Stimulated activated CD8-positive, alpha-beta memory T cell treated with anti-CD3 and anti-CD28 coated beads, Interleukin-7, amount 100 ng/mL, for 24 hours (primary cell): ENCODE results near the gene PDHA1.

Experiments used
- DNase-seq: peaks from one replicate; pipeline ENCODE4 v3.0.0-alpha.2; 2020; ENCODE audit warnings: low read depth

Gene PDHA1

DNA sequence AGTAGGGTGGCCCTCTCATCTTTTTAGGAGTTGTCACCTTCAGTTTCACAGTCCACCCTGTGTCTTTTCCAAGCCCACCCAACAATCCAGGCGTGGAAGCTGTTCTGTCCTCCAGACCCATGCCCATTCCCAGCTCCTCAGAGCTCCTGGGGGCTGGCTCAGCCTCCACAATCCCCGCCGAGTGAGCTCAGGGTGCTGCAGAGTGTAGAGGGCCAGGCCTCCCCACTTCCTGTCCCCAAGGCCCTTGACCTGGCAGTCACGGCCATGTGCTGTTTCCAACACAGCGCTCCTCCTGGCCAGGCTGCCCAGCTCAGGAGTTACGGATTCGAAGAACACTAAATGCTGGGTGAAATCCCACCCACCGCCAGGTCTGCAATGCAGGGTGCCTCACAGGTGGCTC lies 31.8 kb downstream of the PDHA1 start:
- DNase-seq, result no peak

DNA sequence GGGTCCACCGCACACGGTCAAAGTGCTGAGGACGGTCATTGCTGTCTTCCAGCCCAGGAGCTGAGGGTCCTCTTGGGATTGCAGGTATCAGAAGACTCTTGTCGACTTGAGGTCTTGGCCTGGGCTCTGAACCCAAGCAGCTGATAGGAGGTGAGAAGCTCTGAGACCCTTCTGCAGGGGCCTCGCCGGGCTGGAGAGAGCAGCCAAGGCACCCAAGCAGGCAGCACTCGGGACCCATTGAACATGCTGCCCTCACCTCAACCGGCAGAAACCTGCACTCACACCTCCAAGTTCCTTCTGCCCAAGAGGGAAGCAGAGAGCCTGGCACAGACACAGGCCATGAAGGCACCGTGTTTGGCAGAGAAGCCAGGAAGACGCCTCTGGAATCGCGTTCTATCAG lies 34.1 kb downstream of the PDHA1 start:
- no peak for DNase-seq

DNA sequence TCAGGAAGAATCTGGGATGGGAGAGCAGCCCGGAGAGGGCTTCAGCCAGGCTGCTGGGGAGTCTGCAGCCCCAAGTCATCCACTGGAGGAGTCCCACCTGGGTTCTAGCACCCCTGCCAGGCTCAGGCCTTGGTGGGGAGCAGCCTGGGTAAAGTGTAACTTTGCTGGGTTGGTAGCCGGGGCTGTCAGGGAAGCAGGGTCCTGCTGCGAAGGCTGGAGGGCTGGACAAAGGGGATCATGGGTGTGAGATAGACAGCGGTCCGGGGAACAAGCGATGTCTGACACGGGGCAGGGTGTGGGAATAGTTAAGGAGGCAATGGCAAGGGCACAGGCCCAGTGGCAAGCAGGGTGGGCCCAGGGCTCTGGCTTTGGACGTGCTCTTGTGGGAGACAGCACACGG lies 37.6 kb downstream of the PDHA1 start:
- no peak for DNase-seq

DNA sequence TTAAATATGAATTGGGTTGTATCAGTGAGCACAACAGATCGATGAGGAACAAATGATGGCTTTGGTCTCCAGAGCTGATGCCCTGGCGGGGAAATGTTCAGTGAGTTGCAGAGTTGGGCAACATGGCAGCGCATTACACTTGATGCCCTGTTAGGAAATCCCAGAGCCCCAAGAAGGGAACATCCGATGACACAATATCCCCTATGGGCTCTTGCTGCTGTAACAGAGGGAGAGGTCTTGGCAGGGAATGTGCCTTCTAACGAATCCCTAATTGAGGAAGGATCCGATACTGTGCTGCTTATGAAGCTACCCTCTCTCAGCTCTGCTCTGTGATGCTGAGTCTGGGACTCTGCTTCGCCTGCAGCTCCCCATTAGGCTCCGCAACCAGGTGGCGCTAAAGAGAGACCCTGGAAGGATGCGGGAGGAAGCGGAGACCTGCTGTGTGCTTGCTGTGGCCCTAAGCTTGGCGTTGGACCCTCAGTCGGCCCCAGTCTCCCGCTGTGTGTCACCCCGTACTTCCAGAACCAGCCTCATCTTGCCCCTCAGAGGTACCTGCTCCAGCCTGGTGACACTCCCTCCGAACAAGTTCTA lies 38.9 kb downstream of the PDHA1 start:
- peak; percentile 26 for DNase-seq

- no peak for DNase-seq
Measured at GRCh38 chrX:19386679-19387078, 43.0 kb downstream of the PDHA1 start.

GRCh38 chrX:19388064-19388679 lies 44.4 kb downstream of the PDHA1 start:
- DNase-seq, result no peak

DNA sequence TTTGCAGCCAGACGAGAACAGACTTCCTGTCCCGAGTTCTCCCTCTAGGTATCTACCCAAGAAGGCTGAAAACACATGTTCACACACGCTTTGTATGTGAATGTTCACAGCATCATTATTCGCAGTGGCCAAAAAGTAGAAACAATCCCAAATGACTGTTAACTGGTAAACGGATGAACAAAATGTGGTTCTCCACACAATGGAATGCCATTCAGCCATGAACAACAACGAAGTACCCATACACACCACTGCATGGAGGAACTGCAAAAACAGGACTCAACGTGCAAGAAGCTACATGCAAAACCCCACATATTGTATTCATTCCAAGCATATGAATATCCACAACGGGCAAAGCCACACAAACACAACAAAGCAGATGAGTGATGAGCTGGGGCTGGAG lies 45.0 kb downstream of the PDHA1 start:
- no peak for DNase-seq

- no peak for DNase-seq
Measured at GRCh38 chrX:19389227-19389845, 45.6 kb downstream of the PDHA1 start.

DNA sequence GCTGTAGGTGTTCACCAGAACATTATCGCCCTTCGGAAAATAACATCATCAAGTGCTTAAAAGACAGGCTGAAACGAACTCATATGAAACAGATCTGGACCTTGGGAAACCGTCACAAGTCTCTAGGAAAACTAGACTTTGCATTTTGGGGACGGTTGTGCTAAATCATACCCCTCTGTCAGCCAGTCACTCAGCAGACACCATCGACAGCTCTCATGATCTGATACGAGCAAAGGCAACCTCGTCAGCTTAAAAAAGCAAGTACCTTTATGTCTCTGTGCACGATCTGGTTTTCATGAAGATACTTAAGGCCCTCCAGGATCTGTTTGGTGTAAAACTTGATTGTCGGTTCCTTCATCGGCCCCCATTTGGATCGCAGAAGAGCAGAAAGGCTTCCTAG lies 48.4 kb downstream of the PDHA1 start:
- DNase-seq, result no peak

DNA sequence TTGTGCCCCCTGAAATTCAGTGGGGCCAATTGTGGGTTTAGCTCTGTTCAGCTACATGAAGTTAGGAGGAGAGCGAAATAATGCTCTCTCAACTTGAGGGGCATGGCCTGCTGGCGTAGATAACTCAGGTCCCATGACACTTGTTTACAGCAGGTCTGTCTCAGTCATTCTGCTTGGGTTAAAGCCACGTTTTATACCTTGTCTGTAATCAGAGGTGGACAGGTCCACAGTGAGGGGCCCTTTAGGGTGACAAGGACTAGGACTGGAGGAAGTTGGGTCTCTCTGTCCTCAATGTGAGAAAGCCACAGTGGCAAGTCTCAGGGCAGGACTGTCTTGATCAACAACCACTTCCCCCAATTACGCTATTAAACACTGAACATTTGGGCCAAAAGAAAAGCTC lies 49.0 kb downstream of the PDHA1 start:
- no peak for DNase-seq

GRCh38 chrX:19403696-19404095 lies 60.0 kb downstream of the PDHA1 start:
- no peak for DNase-seq

DNA sequence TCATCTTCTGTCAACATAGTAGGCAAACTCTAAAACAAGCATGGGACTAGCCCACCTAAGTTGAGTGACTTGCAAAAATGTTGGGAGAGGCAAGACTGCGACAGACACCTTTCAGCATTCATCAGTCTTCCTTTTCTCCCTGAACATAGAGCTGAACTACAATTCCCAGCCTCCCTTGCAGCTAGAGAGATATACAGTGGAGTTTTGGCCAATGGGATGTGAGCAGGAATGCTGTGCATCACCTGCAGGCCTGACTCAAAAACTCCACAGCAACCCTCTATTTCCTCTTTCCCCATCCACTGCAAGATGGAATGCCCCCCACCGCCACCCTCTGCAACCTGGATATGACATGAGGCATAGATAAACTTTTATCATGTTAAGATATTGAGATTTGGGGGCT lies 66.5 kb downstream of the PDHA1 start:
- DNase-seq, result no peak
